Activated CD8-positive, alpha-beta memory T cell treated with anti-CD3 and anti-CD28 coated beads, Interleukin-2, amount 10 ng/mL, durations not matched to agents 7 days and 5 days (primary cell): ENCODE measurements around the gene DISP3. TPM values are rescaled to one million over a fixed set of nuclear protein-coding genes. Genes with fewer than 3 reads are reported as not detected.
A peak's percentile ranks its signal among the peaks of the same experiment; 100 is the strongest.

Experiments
- ATAC-seq: fragments of 150-1000 bp; cut with Tn5 transposase; one replicate; pipeline ENCODE4 v1.10.0; 2021; ENCODE audit warnings: moderate library complexity
- CTCF ChIA-PET: fragments of 350-600 bp; sonication (Branson Sonifier 250); formaldehyde crosslinking; loops from one replicate; lab custom pipeline; 2021; ENCODE audit warnings: antibody characterized with exemption; lab: Charles Lee
- DNase-seq: peaks from one replicate; pipeline ENCODE4 v3.0.0-alpha.2; 2020
- H3K27ac Mint-ChIP-seq: one replicate; pipeline ENCODE4 v1.8.0; 2021; ENCODE audit warnings: mild to moderate bottlenecking, mixed read lengths
- H3K27me3 Mint-ChIP-seq: one replicate; pipeline ENCODE4 v1.8.0; 2021; ENCODE audit warnings: mixed read lengths
- H3K36me3 Mint-ChIP-seq: one replicate; pipeline ENCODE4 v1.8.0; 2021; ENCODE audit warnings: mild to moderate bottlenecking, mixed read lengths
- H3K4me1 Mint-ChIP-seq: one replicate; pipeline ENCODE4 v1.8.0; 2021; ENCODE audit warnings: mixed read lengths
- H3K4me3 Mint-ChIP-seq: one replicate; pipeline ENCODE4 v1.8.0; 2021; ENCODE audit warnings: mild to moderate bottlenecking, moderate library complexity, mixed read lengths
- H3K9me3 Mint-ChIP-seq: one replicate; pipeline ENCODE4 v1.8.0; 2022; ENCODE audit warnings: low read depth, mixed read lengths
- total RNA-seq, 2 experiments: library from RNA; stranded (reverse); gene quantifications; one replicate each; pipeline ENCODE4 v1.2.3, GENCODE V29; 2021

Gene DISP3
- total RNA-seq, 2 experiments from 2014 or later = 0.35 to 0.54 TPM

GRCh38 chr1:11466416-11466815 is 12.5 kb upstream of the DISP3 start:
- CTCF ChIA-PET = no interaction called here
- Mint-ChIP-seq H3K36me3 (no peaks in the 10 kb centered on the region), H3K4me3 (no peak overlapping the region), H3K27ac (no peak overlapping the region), H3K9me3 (no peaks in the 10 kb centered on the region), H3K27me3 (peaks cover 13% of the 10 kb centered on the region), H3K4me1 (no peaks in the 10 kb centered on the region)
- no peak for ATAC-seq
- no peak for DNase-seq

- H3K27me3 Mint-ChIP-seq = peaks cover 6% of the 10 kb centered on the region
- CTCF ChIA-PET = no interaction called here
- no peak overlapping the region for H3K27ac Mint-ChIP-seq
- H3K9me3 Mint-ChIP-seq = no peaks in the 10 kb centered on the region
- H3K4me3 Mint-ChIP-seq = no peak overlapping the region
- no peaks in the 10 kb centered on the region for H3K36me3 Mint-ChIP-seq
- ATAC-seq = no peak
- H3K4me1 Mint-ChIP-seq = no peaks in the 10 kb centered on the region
- no peak for DNase-seq
Observed at GRCh38 chr1:11468878-11469277, 10.1 kb upstream of the DISP3 start.

DNA sequence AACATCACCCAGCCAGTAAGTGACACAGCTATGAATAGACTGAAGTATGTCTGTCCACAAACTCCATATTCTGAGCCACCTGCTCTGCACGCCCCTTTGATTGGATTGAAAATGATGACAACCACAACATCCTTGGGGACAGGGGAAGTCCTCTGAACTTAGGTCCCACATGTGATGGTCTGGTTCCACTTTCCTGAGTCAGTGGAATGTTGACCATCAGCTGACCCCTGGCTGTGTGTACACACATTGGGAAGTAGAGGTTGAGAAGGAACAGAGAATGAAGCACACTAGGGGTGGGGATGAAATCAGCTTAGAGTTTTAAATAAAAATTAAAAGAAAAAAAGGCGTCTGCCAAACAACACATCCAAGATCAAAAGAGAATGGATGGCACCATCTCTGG is 8.0 kb upstream of the DISP3 start:
- H3K27me3 Mint-ChIP-seq = peaks cover 13% of the 10 kb centered on the region
- H3K27ac Mint-ChIP-seq = no peak overlapping the region
- H3K4me3 Mint-ChIP-seq = no peak overlapping the region
- no peaks in the 10 kb centered on the region for H3K4me1 Mint-ChIP-seq
- no peaks in the 10 kb centered on the region for H3K9me3 Mint-ChIP-seq
- CTCF ChIA-PET = interaction anchor here (1.0 kb wide), 1 partner anchor 367 kb away, joined by 3 read pairs; no protein-coding TSS in a partner anchor
- DNase-seq = no peak
- no peak for ATAC-seq
- no peaks in the 10 kb centered on the region for H3K36me3 Mint-ChIP-seq

- CTCF ChIA-PET = no interaction called here
- H3K36me3 Mint-ChIP-seq = no peaks in the 10 kb centered on the region
- H3K9me3 Mint-ChIP-seq = no peaks in the 10 kb centered on the region
- H3K27me3 Mint-ChIP-seq = peaks cover 16% of the 10 kb centered on the region
- ATAC-seq (no peak), DNase-seq (no peak)
- H3K27ac Mint-ChIP-seq = no peak overlapping the region
- H3K4me3 Mint-ChIP-seq = no peak overlapping the region
- H3K4me1 Mint-ChIP-seq = no peaks in the 10 kb centered on the region
Observed at GRCh38 chr1:11471473-11471872, 7.5 kb upstream of the DISP3 start.

GRCh38 chr1:11472284-11472683 is 6.7 kb upstream of the DISP3 start:
- Mint-ChIP-seq H3K27ac (no peak overlapping the region), H3K4me1 (no peaks in the 10 kb centered on the region), H3K9me3 (no peaks in the 10 kb centered on the region), H3K4me3 (no peak overlapping the region), H3K36me3 (no peaks in the 10 kb centered on the region), H3K27me3 (peaks cover 16% of the 10 kb centered on the region)
- CTCF ChIA-PET = no interaction called here
- ATAC-seq (no peak), DNase-seq (no peak)

GRCh38 chr1:11472741-11473140 is 6.2 kb upstream of the DISP3 start:
- Mint-ChIP-seq H3K4me1 (no peaks in the 10 kb centered on the region), H3K4me3 (no peak overlapping the region), H3K36me3 (no peaks in the 10 kb centered on the region), H3K27ac (no peak overlapping the region), H3K27me3 (peaks cover 20% of the 10 kb centered on the region), H3K9me3 (no peaks in the 10 kb centered on the region)
- ATAC-seq (no peak), DNase-seq (no peak)
- CTCF ChIA-PET = no interaction called here

- Mint-ChIP-seq H3K27ac (no peak overlapping the region), H3K4me1 (no peaks in the 10 kb centered on the region), H3K9me3 (no peaks in the 10 kb centered on the region), H3K4me3 (no peak overlapping the region), H3K36me3 (no peaks in the 10 kb centered on the region), H3K27me3 (peaks cover 22% of the 10 kb centered on the region)
- ATAC-seq = no peak
- CTCF ChIA-PET = no interaction called here
- peak; percentile 48 for DNase-seq
Observed at GRCh38 chr1:11473491-11474034, 5.4 kb upstream of the DISP3 start.

GRCh38 chr1:11474826-11475225 is 4.1 kb upstream of the DISP3 start:
- no peaks in the 10 kb centered on the region for H3K36me3 Mint-ChIP-seq
- no peak overlapping the region for H3K4me3 Mint-ChIP-seq
- H3K9me3 Mint-ChIP-seq = no peaks in the 10 kb centered on the region
- no peak for ATAC-seq
- DNase-seq = no peak
- H3K4me1 Mint-ChIP-seq = no peaks in the 10 kb centered on the region
- peaks cover 24% of the 10 kb centered on the region for H3K27me3 Mint-ChIP-seq
- no peak overlapping the region for H3K27ac Mint-ChIP-seq
- CTCF ChIA-PET = no interaction called here

GRCh38 chr1:11475748-11476147 is 3.2 kb upstream of the DISP3 start:
- H3K27me3 Mint-ChIP-seq = peaks cover 30% of the 10 kb centered on the region

DNA sequence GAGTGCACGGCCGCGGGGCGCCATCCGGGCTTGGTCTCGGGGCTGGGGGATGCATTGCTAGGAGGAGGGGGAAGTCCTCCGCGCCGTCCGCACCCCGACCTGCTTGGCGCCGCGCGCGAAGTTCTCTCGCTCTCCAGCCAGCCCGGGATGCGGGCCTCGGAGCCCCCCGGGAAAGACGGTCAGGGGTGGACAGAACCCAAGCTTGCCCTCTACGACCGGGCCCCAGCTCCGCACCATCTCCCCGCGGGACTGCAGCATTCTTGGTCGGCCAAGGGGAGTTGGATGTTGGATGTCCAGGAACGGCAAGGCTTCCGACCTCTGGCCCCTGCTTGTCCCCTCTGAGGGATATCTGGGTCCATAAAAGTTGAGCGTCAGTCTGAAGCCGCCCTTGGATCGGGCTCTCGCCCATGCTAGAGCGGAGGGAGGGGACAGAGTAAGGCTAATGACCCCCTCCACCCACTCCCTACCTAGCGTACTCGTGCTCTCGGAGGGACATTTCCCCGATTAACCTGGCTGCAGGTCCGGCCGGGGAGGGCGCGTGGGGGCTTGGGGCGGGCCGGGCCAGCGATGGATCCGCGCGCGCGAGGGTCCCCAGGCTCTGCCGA is 522 bp downstream of the DISP3 start:
- Mint-ChIP-seq H3K4me3 (peak overlapping the region; percentile 32), H3K9me3 (no peaks in the 10 kb centered on the region), H3K36me3 (peaks cover 1% of the 10 kb centered on the region), H3K27ac (no peak overlapping the region), H3K4me1 (peaks cover 4% of the 10 kb centered on the region), H3K27me3 (peaks cover 52% of the 10 kb centered on the region)
- no peak for ATAC-seq
- CTCF ChIA-PET = interaction anchor here (0.8 to 1.8 kb wide), 5 partner anchors 13 to 171 kb away, joined by 3 to 5 read pairs (median 3); no protein-coding TSS in a partner anchor
- no peak for DNase-seq

More at GRCh38 chr1:11475748-11476147, 3.2 kb upstream of the DISP3 start:
- ATAC-seq = no peak
- CTCF ChIA-PET = no interaction called here
- Mint-ChIP-seq H3K9me3 (no peaks in the 10 kb centered on the region), H3K27ac (no peak overlapping the region), H3K4me3 (no peak overlapping the region), H3K4me1 (peaks cover 4% of the 10 kb centered on the region), H3K36me3 (peaks cover 1% of the 10 kb centered on the region)
- DNase-seq = no peak

DNA sequence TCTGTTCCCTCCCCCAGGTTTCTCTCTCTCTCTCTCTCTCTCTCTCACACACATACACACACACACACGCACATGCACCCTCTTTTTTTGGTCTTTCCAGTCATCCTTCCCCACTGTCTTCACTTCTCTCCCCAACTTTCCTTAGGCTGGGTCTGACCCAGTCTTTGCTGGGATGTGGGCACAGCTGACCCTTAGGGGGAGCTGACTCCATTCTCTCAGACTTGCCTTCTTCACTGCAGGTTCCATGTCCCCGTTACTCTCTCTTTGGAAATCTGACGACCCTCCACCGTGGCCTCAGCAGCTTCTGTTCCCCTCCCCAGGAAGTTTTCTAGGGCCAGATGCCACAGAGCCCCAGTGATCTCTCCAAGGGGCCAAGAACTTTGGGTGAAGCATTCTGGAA is 2.1 kb downstream of the DISP3 start:
- DNase-seq (no peak), ATAC-seq (no peak)
- Mint-ChIP-seq H3K27ac (no peak overlapping the region), H3K36me3 (peaks cover 1% of the 10 kb centered on the region), H3K4me1 (peaks cover 4% of the 10 kb centered on the region), H3K4me3 (peak overlapping the region; percentile 9), H3K27me3 (peaks cover 52% of the 10 kb centered on the region), H3K9me3 (no peaks in the 10 kb centered on the region)
- CTCF ChIA-PET = no interaction called here

DNA sequence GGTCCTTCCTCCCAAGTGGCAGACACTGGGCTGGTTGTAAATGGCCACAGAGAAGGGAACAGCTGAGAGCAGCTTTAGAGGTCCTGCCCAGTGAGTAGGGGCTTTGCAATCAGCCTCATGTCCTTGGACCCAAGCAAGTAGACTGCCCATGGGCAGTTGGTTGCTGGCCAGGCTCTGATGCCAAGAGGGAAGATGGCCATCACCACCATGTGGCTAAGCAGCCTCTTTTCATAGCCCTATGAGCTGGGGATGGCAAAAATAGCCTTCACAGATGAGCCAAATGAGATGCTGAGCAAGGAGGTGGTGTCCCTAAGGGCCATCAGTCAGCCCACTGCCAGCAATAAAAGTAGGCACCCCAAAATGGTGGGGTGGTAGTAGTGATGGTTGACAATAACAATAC is 3.2 kb downstream of the DISP3 start:
- no peaks in the 10 kb centered on the region for H3K9me3 Mint-ChIP-seq
- ATAC-seq (no peak), DNase-seq (no peak)
- CTCF ChIA-PET = no interaction called here
- peaks cover 4% of the 10 kb centered on the region for H3K4me1 Mint-ChIP-seq
- H3K36me3 Mint-ChIP-seq = peaks cover 1% of the 10 kb centered on the region
- H3K27ac Mint-ChIP-seq = no peak overlapping the region
- no peak overlapping the region for H3K4me3 Mint-ChIP-seq
- peaks cover 58% of the 10 kb centered on the region for H3K27me3 Mint-ChIP-seq

DNA sequence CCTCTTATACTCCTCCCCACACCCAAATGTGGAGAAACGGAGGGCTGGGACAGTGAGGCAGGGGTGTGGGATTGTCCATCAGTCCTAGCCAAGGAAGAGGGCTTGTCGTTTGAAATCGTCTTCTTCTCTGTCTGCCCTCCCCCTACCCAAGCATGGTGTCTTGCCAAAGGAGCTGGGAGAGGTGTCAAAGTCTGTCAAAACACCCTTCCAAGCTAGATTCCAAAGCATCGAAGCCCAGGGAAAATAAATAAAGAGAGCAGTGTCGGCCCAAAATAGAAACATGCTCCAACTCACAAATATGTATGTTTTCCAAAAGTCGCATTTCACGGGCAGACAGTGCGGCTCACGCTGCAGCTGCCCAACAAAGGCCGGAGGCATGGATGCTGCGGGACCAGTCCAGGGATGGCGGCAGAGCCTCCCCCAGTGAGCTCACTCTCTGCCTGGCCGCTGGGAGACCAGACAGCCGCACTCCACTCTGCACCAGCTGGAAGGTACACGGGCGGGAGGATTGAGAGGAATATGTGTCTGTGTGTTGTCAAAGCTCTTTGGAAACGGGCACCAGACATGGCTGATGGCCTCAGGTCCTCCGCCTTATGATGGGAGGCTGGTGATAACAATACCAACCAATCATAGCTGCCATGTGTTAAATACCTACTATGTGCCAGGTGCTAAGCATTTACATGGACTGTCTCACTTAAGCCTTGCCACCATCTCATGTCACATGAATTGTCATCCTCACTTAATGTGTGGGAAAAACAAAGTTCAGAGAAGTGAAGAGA is 3.9 kb downstream of the DISP3 start:
- H3K4me3 Mint-ChIP-seq = no peak overlapping the region
- DNase-seq = no peak
- H3K9me3 Mint-ChIP-seq = no peaks in the 10 kb centered on the region
- peaks cover 53% of the 10 kb centered on the region for H3K27me3 Mint-ChIP-seq
- H3K4me1 Mint-ChIP-seq = peaks cover 4% of the 10 kb centered on the region
- no peak overlapping the region for H3K27ac Mint-ChIP-seq
- CTCF ChIA-PET = no interaction called here
- ATAC-seq = no peak
- peaks cover 1% of the 10 kb centered on the region for H3K36me3 Mint-ChIP-seq
